ENCODE measurements around the gene CLEC17A. TPM values are rescaled to one million over a fixed set of nuclear protein-coding genes. Genes with fewer than 3 reads are reported as not detected.

The CLEC17A gene
- 0.13 TPM in 1 of 5 replicates, not detected in the others for total RNA-seq (2022; extraction: Qiagen RNA extraction; ENCODE audit: low read depth)

GRCh38 chr19:14582894-14583340 lies at the start of gene CLEC17A:
Gene CLEC17A (plus strand): TSS chr19:14583084. CDS start chr19:14583161, 77 bp downstream.

DNA sequence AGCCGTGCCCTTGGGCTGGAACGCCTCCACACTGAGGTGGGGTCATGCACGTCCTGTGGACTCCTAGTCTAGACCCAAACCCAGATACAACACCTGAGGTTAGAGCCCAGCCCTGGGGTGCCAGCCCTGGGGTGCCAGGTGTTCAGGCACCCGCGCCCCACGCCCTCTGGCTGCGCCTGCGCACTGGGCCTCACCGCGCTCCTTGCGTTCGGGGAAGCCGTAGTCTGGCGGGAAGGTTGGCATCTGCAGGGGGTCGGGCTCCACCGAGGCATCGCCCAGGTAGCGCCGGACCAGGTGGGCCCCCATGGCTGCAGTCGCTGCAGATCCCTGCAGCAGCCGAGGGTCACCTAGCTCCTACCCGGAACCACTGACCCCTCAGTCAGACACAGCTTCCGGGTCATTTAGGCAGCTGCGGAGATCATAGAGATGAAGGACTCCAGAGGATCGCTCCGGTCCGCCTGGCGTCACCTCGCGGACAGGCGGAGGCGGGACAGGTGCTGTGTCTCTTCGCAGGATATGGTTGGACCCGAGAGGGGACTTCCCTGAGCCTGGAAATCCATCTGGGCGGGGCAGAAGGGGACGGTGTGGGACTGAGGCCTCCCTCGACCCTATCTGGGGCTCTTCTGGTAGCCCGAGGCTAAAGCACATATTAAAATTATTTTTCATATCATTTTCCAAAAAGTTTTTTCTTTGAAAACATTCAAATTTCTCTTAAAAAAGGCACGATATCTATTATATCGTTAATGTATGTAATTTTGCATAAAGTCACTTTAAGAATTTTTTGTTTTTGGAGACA lies 11.0 kb upstream of the CLEC17A start, which contains the start of gene NDUFB7:
Gene NDUFB7 (minus strand): TSS at position 372 of the 796 bp plus-strand sequence. CDS start 66 bp downstream, at position 306.

Other genes starting within 250 kb of the CLEC17A start
- 64.8 to 91.9 TPM (median 85.5 TPM) in 5 replicates for gene ADGRE5, start 201.6 kb upstream of the CLEC17A start, total RNA-seq (2022; extraction: Qiagen RNA extraction; ENCODE audit: low read depth)
- gene DDX39A, start 163.7 kb upstream of the CLEC17A start, total RNA-seq (2022; extraction: Qiagen RNA extraction; ENCODE audit: low read depth): 112 to 136 TPM (median 126 TPM) in 5 replicates
- 58.3 to 71.4 TPM (median 69.8 TPM) in 5 replicates for gene PKN1, start 149.8 kb upstream of the CLEC17A start, total RNA-seq (2022; extraction: Qiagen RNA extraction; ENCODE audit: low read depth)
- gene PTGER1, start 107.7 kb upstream of the CLEC17A start, total RNA-seq (2022; extraction: Qiagen RNA extraction; ENCODE audit: low read depth): not detected in 5 replicates
- 75.6 to 126 TPM (median 109 TPM) in 5 replicates for gene GIPC1, start 87.0 kb upstream of the CLEC17A start, total RNA-seq (2022; extraction: Qiagen RNA extraction; ENCODE audit: low read depth)
- 109 to 171 TPM (median 135 TPM) in 5 replicates for gene DNAJB1, start 64.7 kb upstream of the CLEC17A start, total RNA-seq (2022; extraction: Qiagen RNA extraction; ENCODE audit: low read depth)
- gene TECR, start 53.5 kb upstream of the CLEC17A start, total RNA-seq (2022; extraction: Qiagen RNA extraction; ENCODE audit: low read depth): 143 to 193 TPM (median 183 TPM) in 5 replicates
- 156 to 212 TPM (median 190 TPM) in 5 replicates for gene NDUFB7, start 11.0 kb upstream of the CLEC17A start, total RNA-seq (2022; extraction: Qiagen RNA extraction; ENCODE audit: low read depth)
- gene ADGRE3, start 91.8 kb downstream of the CLEC17A start, total RNA-seq (2022; extraction: Qiagen RNA extraction; ENCODE audit: low read depth): not detected in 5 replicates
- gene ZNF333, start 107.0 kb downstream of the CLEC17A start, total RNA-seq (2022; extraction: Qiagen RNA extraction; ENCODE audit: low read depth): 1.9 to 4.0 TPM (median 3.0 TPM) in 5 replicates
- gene ADGRE2, start 195.5 kb downstream of the CLEC17A start, total RNA-seq (2022; extraction: Qiagen RNA extraction; ENCODE audit: low read depth): 0.39 to 1.0 TPM (median 0.65 TPM) in 5 replicates